Hematopoietic multipotent progenitor cell treated with erythropoietin and hydrocortisone succinate and interleukin-3 and kit ligand, for 6 days (in vitro differentiated cells): Measurements from ENCODE around the gene DHRS1.
A peak's percentile ranks its signal among the peaks of the same experiment; 100 is the strongest.

Experiments used
- DNase-seq: peaks from one replicate; pipeline ENCODE4 v3.0.0-alpha.2; 2015

Gene DHRS1

DNA sequence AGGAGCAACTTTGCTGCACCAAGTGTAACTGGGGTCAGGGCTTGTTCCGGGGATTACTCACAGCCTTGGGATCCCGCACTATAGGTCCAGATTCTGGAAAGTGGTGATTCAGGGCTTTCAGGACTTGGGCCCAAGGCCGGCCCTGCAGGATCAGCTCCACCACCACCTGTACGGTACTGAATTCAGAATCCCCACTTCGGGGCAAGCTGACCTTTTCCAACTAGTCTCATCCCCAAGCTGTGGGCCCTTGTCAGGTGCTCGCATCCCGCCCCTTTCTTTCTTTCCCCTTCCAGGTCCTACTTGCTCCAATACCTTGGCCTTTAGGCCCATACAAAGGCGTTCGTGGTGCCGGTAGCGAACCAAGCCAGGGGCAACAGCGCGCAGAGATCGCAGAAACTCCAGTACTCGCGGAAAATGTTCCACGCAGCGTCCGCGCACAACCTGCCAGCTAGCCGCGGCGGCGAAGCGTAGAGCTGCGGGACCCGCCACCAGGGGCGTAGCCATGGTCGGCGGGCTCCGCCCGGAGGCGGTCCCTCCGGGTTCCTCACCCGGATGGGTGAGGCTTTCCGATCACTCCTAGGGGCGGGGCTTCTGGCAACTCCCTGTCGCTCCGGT is 57.6 kb downstream of the DHRS1 start:
- DNase-seq: peak; percentile 98
